Small intestine (tissue), 7 donors: ENCODE data around the gene CHD9. TPM values are rescaled to one million over a fixed set of nuclear protein-coding genes. Genes with fewer than 3 reads are reported as not detected.

Experiments
- DNase-seq, 2 donors: peaks; one replicate each; pipeline versions ENCODE4 v3.0.0 to v3.0.0-alpha.2; 2013
- FAIRE-seq: peaks from 2 replicates; lab custom pipeline; 2012; peaks lifted over from hg19 to GRCh38; lab: Jason Lieb, UNC
- H3K27ac ChIP-seq, 3 donors: one replicate each; pipeline ENCODE4 v1.5.1; 2013; ENCODE audit warnings: low read length in 2 of 3, mild to moderate bottlenecking in 2 of 3, control low read depth in 1 of 3, inconsistent platforms in 1 of 3, low read depth in 1 of 3, moderate library complexity in 1 of 3
- H3K27me3 ChIP-seq, 3 donors: one replicate each; pipeline ENCODE4 v1.6.1; 2013; ENCODE audit warnings: low read length in 3 of 3, inconsistent platforms in 1 of 3; ENCODE audit not compliant: control insufficient read depth in 3 of 3, insufficient read depth in 3 of 3
- H3K36me3 ChIP-seq, 3 donors: one replicate each; pipeline ENCODE4 v1.6.1; 2013; ENCODE audit warnings: low read length in 3 of 3, inconsistent platforms in 1 of 3, low read depth in 1 of 3, mild to moderate bottlenecking in 1 of 3, moderate library complexity in 1 of 3; ENCODE audit not compliant: control insufficient read depth in 3 of 3, insufficient read depth in 2 of 3
- H3K4me1 ChIP-seq, 3 donors: one replicate each; pipeline ENCODE4 v1.6.1; 2013; ENCODE audit warnings: low read length in 2 of 3, inconsistent platforms in 1 of 3, low read depth in 1 of 3, mild to moderate bottlenecking in 1 of 3, moderate library complexity in 1 of 3; ENCODE audit not compliant: control insufficient read depth in 3 of 3, insufficient read depth in 2 of 3
- H3K4me3 ChIP-seq, 3 donors: one replicate each; pipeline ENCODE4 v1.5.1; 2013; ENCODE audit warnings: low read length in 3 of 3, control low read depth in 1 of 3, inconsistent platforms in 1 of 3, low read depth in 1 of 3, mild to moderate bottlenecking in 1 of 3, moderate library complexity in 1 of 3
- H3K9me3 ChIP-seq, 2 donors: one replicate each; pipeline ENCODE4 v1.6.1; 2013; ENCODE audit warnings: low read depth in 1 of 2, low read length in 1 of 2; ENCODE audit not compliant: control insufficient read depth in 2 of 2, insufficient read depth in 1 of 2
- WGBS, 3 donors: extraction: QIAGEN DNeasy Blood & Tissue Kit; methylation state at CpG; one replicate each; pipeline ENCODE4 v1.1.7; 2013; 5-methylcytosine and 5-hydroxymethylcytosine counted together
- polyA plus RNA-seq, 4 donors: library from polyadenylated mRNA; stranded (reverse) in 3 of 4; unstranded in 1 of 4; fragments of 200-250 nt in 3 of 4; fragments of 120-200 nt in 1 of 4; gene quantifications; one replicate each; pipeline versions ENCODE4 v1.2.1 to v1.2.3, GENCODE V29; 2013
- donor health status: healthy with polysubstance abuse.
- donor health status: control.
- donor health status: control.
- donor health status: Bipolar disorder and iron deficiency.
- donor health status: healthy.

CHD9 gene
- polyA plus RNA-seq, 4 donors: 7.6 to 33.5 (median 11.2) TPM

DNA sequence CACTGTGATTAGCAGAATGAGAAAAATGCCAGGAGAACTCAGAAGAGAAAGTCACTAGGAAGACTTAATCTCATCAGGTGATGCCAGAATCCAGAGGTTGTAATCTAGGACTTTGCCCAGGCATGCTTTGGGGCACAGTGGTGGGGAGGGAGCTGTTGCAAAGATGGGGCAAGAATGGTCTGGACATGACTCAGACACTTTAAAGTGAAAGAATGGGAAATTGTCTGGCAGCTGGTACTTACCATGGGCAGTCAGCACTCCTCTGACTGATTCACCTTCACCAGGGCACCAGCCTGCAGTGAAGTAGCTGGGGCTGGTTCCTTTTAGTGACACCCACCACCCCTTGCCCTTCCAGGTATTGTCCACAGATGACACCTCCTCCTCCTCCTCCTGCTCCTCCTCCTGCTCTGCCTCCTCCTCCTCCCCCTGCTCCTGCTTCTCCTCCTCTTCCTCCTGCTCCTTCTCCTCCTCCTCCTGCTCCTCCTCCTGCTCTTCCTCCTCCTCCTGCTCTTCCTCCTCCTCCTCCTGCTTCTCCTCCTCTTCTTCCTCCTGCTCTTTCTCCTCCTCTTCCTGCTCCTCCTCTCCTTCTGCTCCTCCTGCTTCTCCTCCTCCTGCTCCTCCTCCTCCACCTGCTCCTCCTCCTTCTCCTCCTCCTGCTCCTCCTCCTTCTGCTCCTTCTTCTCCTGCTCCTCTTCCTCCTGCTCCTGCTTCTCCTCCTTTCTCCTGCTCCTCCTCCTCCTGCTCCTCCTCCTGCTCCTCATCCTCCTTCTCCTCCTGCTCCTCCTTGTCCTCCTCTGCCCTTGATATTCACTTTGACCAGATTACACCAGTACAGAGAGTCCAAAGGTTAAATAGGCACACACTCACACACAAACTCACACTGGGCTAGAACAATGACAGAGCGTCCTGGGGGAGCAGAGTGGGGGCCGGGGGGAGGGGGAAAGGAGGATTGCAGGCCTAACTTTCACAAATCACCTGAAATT, 2.0 kb upstream of the CHD9 start, which contains the start of gene CHD9NB:
TSS of gene CHD9NB (minus strand) at position 379 of the 983 bp plus-strand sequence. CDS start 8,739 bp downstream, outside the sequence.
- no peaks in the 10 kb centered on the region for H3K36me3 ChIP-seq
- peak; percentile 92 to 98 for DNase-seq
- 21 to 75% (median 26%) methylated on average over 2 of the region's 2 CpGs for WGBS, 3 donors
- no peak within 1 kb of the TSS for H3K4me3 ChIP-seq
- H3K9me3 ChIP-seq: no peaks in the 10 kb centered on the region
- H3K27ac ChIP-seq: peak within 1 kb of the TSS; percentile 70 to 89 (median 79)
- FAIRE-seq: no peak
- H3K4me1 ChIP-seq: peaks cover 0 to 39% (median 5%) of the 10 kb centered on the region in 3 donors
- no peaks in the 10 kb centered on the region for H3K27me3 ChIP-seq

DNA sequence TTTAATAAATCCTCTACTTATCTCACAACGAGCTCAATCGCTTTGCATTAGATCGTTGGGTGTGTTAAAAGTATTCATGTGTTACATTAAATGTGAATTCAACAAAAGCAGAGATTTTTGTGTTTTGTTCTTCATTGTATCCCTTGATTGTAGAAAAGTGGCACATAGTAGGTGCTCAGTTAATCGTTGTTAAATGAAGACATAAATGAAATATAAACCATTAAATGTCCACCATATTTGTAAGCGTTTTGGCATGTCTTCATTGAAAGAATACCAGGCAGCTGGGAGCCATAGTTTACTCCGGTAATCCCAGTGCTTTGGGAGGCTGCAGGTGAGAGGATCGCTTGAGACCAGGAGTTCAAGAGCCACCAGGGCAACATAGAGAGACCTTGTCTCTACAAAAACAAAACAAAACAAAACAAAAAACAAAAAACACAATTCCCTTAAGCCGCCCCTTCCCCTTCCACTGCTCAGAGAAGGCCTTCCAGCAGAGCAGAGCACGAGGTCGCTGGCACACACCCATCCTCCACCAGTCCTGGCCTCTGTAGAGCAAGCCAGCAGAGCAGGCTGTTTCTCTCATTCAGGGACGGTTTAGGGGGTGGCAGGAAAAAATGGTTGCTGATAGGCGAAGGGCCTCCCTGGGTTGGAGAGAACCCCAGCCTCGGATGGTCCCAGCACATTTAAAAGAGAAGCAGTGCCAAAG, 673 bp upstream of the CHD9 start:
- Histone ChIP-seq H3K4me1 (peaks cover 0 to 28% (median 5%) of the 10 kb centered on the region in 3 donors), H3K9me3 (no peaks in the 10 kb centered on the region), H3K4me3 (peak overlapping the region in 2 of 3 donors; percentile 71 to 78), H3K27me3 (no peaks in the 10 kb centered on the region), H3K27ac (peak overlapping the region in 2 of 3 donors; percentile 55 to 87), H3K36me3 (no peaks in the 10 kb centered on the region)
- 49 to 57% (median 51%) methylated on average over 13 of the region's 13 CpGs for WGBS, 3 donors
- FAIRE-seq (no peak), DNase-seq (peak in 1 of 2 donors; percentile 43)

DNA sequence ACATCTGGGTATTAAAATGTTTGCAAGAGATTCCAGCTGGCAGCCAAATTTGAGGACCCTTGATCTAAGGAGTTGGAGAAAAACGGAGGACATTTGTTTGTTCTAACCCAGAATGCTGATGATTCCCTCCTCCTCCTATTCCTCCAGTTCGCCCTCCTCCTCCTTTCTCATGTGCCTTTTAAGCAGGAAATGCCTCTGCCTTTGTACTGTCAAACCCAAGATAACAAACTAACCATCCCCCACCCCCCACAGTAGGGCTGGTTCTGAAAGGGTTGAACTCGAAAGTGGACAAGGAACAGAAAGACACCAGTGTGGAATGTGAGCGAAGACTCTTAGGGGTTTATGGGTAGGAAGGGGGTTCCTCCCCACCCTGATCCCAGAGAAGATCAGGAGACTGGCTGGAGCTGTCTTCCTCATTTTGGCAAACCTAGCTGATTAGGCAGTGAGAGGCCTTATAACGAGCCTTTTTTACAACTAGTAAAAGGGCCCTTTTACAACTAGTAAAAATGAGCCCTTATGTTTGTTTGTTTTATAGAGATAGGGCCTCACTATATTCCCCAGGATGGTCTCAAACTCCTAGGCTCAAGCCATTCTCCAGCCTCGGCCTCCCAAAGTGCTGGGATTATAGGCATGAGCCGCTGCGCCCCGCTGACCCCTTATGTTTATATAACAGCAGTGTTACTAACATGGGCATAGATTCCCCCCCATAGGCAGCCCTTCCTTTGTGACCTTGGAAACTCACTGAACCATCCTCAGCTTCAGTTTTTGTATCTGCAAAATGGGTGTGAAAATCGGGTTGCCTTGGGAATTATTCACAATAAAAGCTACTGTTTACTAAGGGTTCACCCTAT, 975 bp downstream of the CHD9 start:
- H3K4me3 ChIP-seq: peak overlapping the region; percentile 62 to 78 (median 71)
- peak; percentile 80 to 81 for DNase-seq
- peaks cover 0 to 27% (median 5%) of the 10 kb centered on the region in 3 donors for H3K4me1 ChIP-seq
- no peak for FAIRE-seq
- 28 to 39% (median 34%) methylated on average over 10 of the region's 10 CpGs for WGBS, 3 donors
- peak overlapping the region; percentile 84 to 89 (median 87) for H3K27ac ChIP-seq
- no peaks in the 10 kb centered on the region for H3K9me3 ChIP-seq
- H3K36me3 ChIP-seq: peaks cover 0 to 3% (median 0%) of the 10 kb centered on the region in 3 donors
- H3K27me3 ChIP-seq: no peaks in the 10 kb centered on the region

DNA sequence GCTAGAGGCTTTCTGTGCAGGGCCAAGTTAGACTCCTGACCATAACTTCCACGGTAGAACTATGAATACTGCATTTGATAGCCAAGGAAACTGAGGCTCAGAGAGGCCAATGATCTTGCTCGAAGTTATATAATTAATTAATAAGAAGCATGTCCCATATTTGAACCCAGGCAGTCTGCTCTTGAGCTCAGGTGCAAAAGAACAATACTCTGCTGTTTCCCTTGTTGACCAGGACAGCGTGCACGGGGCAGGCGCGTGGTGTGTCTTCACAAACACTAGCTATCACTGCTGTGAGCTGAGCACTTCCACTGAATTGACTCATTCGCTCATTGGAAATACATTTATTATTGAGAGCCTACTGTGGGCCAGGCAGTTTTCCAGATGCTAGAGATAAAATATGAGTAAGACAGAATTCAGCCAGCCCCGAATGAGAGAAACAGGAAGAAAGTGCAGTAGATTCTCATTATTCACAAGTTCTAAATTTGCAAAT, 1.6 kb downstream of the CHD9 start:
- whole genome bisulfite sequencing, 3 donors: 77 to 79% (median 77%) methylated on average over 8 of the region's 8 CpGs
- FAIRE-seq (no peak), DNase-seq (no peak)
- peak overlapping the region in 1 of 3 donors; percentile 89 for H3K27ac ChIP-seq
- H3K27me3 ChIP-seq: no peaks in the 10 kb centered on the region
- peaks cover 0 to 28% (median 5%) of the 10 kb centered on the region in 3 donors for H3K4me1 ChIP-seq
- H3K36me3 ChIP-seq: peaks cover 0 to 3% (median 0%) of the 10 kb centered on the region in 3 donors
- H3K4me3 ChIP-seq: no peak overlapping the region
- no peaks in the 10 kb centered on the region for H3K9me3 ChIP-seq

DNA sequence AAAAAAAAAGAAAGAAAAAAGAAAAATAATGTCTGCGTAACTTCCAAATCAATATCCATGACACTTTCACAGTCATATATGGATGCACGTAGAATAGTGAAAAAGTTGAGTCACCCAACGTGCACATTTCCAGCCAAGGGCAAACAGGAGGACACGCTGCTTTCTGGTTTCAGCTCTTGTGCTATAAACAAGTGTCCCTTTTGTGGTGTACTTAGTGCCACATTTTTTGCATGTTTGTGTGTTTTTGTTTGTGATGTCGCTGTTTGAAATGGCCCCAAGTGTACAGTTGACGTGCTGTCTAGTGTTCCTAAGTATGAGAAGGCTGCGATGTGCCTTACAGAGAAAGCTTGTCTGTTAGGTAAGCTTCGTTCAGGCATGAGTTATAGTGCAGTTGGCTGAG, 2.9 kb downstream of the CHD9 start:
- FAIRE-seq (no peak), DNase-seq (no peak)
- H3K36me3 ChIP-seq: peaks cover 0 to 3% (median 0%) of the 10 kb centered on the region in 3 donors
- no peak overlapping the region for H3K4me3 ChIP-seq
- peaks cover 0 to 27% (median 12%) of the 10 kb centered on the region in 3 donors for H3K4me1 ChIP-seq
- WGBS, 3 donors: 79 to 90% (median 85%) methylated on average over 8 of the region's 8 CpGs
- H3K9me3 ChIP-seq: no peaks in the 10 kb centered on the region
- no peak overlapping the region for H3K27ac ChIP-seq
- H3K27me3 ChIP-seq: no peaks in the 10 kb centered on the region

DNA sequence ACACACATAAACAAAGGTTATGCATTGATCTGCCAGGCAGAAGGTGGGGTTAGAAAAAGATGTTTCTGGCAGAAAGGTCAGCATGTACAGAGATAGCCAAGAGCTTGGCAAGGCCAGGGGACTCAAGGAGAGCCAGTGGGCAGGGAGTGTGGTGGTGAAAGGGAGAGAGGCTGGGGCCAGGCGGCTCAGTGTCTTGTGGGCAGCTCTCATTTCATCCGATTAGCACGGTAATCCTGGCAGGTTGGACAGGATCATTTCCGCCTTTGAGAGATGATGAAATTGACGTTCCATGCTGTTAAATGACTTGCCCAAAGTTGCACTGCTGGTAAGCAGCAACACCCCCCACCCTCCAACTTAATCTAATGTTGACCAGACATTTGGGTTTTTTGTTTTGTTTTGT, 3.6 kb downstream of the CHD9 start:
- Histone ChIP-seq H3K36me3 (peaks cover 0 to 3% (median 0%) of the 10 kb centered on the region in 3 donors), H3K9me3 (no peaks in the 10 kb centered on the region), H3K27me3 (no peaks in the 10 kb centered on the region), H3K27ac (no peak overlapping the region), H3K4me3 (no peak overlapping the region), H3K4me1 (peaks cover 0 to 19% (median 12%) of the 10 kb centered on the region in 3 donors)
- DNase-seq: no peak
- no peak for FAIRE-seq
- WGBS, 3 donors: 82 to 86% (median 85%) methylated on average over 5 of the region's 5 CpGs

DNA sequence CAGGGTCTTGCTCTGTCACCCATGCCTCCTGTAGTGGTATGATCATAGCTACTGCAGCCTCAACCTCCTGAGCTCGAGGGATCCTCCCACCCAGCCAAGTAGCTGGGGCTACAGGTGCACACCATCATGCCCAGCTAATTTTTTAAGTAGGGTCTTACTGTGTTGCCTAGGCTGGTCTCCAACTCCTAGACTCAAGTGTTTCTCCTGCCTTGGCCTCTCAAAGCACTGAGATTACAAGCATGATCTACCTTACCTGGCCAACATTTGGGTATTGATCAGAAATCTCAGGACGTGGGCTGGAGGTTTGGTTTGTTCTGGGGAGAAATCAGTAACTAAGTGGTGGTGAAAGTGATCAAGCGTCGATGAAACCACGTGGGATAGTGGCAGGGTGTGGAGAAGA, 4.1 kb downstream of the CHD9 start:
- DNase-seq (no peak), FAIRE-seq (no peak)
- Histone ChIP-seq H3K9me3 (no peaks in the 10 kb centered on the region), H3K36me3 (peaks cover 0 to 3% (median 0%) of the 10 kb centered on the region in 3 donors), H3K27ac (no peak overlapping the region), H3K4me1 (peaks cover 0 to 18% (median 12%) of the 10 kb centered on the region in 3 donors), H3K4me3 (no peak overlapping the region), H3K27me3 (no peaks in the 10 kb centered on the region)
- 73 to 90% (median 84%) methylated on average over 5 of the region's 5 CpGs for WGBS, 3 donors
